IMR-90 (cell line): Measurements from ENCODE around the gene LEPROT. TPM values are rescaled to one million over a fixed set of nuclear protein-coding genes. Genes with fewer than 3 reads are reported as not detected.

Experiments used
- ATAC-seq: fragments of 200-7000 bp; cut with Tn5 transposase; 2 replicates; pipeline ENCODE4 v1.9.1; 2020; ENCODE audit warnings: low read depth, mild to moderate bottlenecking, moderate library complexity
- BruUV-seq: library from RNA; stranded (reverse); fragments of 400-500 nt; replicated peaks from 2 replicates; lab custom pipeline; 2021; lab: Mats Ljungman, UMichigan
- CTCF ChIA-PET: fragments of 300-600 bp; formaldehyde crosslinking; extraction: SDS; loops from one replicate; lab custom pipeline; 2021; ENCODE audit warnings: antibody characterized with exemption; lab: Yijun Ruan, JAX
- POLR2A ChIA-PET: fragments of 300-600 bp; sonication (Branson Sonifier 250); formaldehyde crosslinking; loops from one replicate; lab custom pipeline; 2022; ENCODE audit warnings: antibody characterized with exemption; ENCODE audit not compliant: unreplicated experiment; lab: Charles Lee
- DNase-seq: peaks from one replicate; pipeline ENCODE4 v3.0.0; 2013
- H2AFZ ChIP-seq: replicated peaks from 2 replicates; pipeline ENCODE3; 2013; ENCODE audit warnings: low read length, mild to moderate bottlenecking; ENCODE audit not compliant: poor library complexity
- H2AK5ac ChIP-seq: 2 replicates; pipeline ENCODE4 v1.6.1; 2013; ENCODE audit warnings: low read depth, low read length, inconsistent platforms
- H2AK9ac ChIP-seq: replicated peaks from 2 replicates; pipeline ENCODE3; 2013; ENCODE audit warnings: mild to moderate bottlenecking, low read depth, low read length, moderate library complexity; ENCODE audit not compliant: poor library complexity
- H2BK120ac ChIP-seq: 2 replicates; pipeline ENCODE4 v1.6.1; 2013; ENCODE audit warnings: low read depth, low read length, inconsistent platforms
- H2BK15ac ChIP-seq: 3 replicates; pipeline ENCODE4 v1.6.1; 2013; ENCODE audit warnings: low read depth, low read length, inconsistent platforms
- H2BK20ac ChIP-seq: 2 replicates; pipeline ENCODE4 v1.6.1; 2013; ENCODE audit warnings: low read depth, mild to moderate bottlenecking, inconsistent platforms, low read length, moderate library complexity
- H2BK5ac ChIP-seq: 2 replicates; pipeline ENCODE4 v1.6.1; 2013; ENCODE audit warnings: mild to moderate bottlenecking, low read depth, low read length, inconsistent platforms; ENCODE audit not compliant: poor library complexity, severe bottlenecking
- H3K14ac ChIP-seq: replicated peaks from 2 replicates; pipeline ENCODE4 v1.6.1; 2013; ENCODE audit warnings: low read depth, low read length, inconsistent platforms
- H3K18ac ChIP-seq: 2 replicates; pipeline ENCODE4 v1.6.1; 2013; ENCODE audit warnings: low read depth, low read length, control low read depth
- H3K23ac ChIP-seq: 2 replicates; pipeline ENCODE4 v1.6.1; 2013; ENCODE audit warnings: low read depth, low read length, inconsistent platforms
- H3K27ac ChIP-seq: 2 replicates; pipeline ENCODE4 v1.5.1; 2013; ENCODE audit warnings: mild to moderate bottlenecking, control low read depth, low read length; ENCODE audit not compliant: insufficient read depth
- H3K27me3 ChIP-seq: 2 replicates; pipeline ENCODE4 v1.6.1; 2013; ENCODE audit warnings: low read length; ENCODE audit not compliant: control insufficient read depth, insufficient read depth
- H3K36me3 ChIP-seq: 2 replicates; pipeline ENCODE4 v1.6.1; 2013; ENCODE audit warnings: low read length, mixed read lengths; ENCODE audit not compliant: control insufficient read depth, insufficient read depth
- H3K4ac ChIP-seq: 2 replicates; pipeline ENCODE4 v1.6.1; 2013; ENCODE audit warnings: low read depth, low read length, inconsistent platforms
- H3K4me1 ChIP-seq: 2 replicates; pipeline ENCODE4 v1.6.1; 2013; ENCODE audit warnings: low read length, mixed read lengths; ENCODE audit not compliant: control insufficient read depth, insufficient read depth
- H3K4me2 ChIP-seq: 2 replicates; pipeline ENCODE4 v1.6.1; 2013; ENCODE audit warnings: low read depth, mild to moderate bottlenecking, control low read depth, low read length, moderate library complexity
- H3K4me3 ChIP-seq: 2 replicates; pipeline ENCODE4 v1.5.1; 2013; ENCODE audit warnings: low read depth, mild to moderate bottlenecking, control low read depth, low read length, moderate library complexity; ENCODE audit not compliant: insufficient read depth
- H3K56ac ChIP-seq: 2 replicates; pipeline ENCODE4 v1.6.1; 2013; ENCODE audit warnings: low read length, inconsistent platforms; ENCODE audit not compliant: insufficient read depth; ENCODE audit errors: extremely low read depth
- H3K79me1 ChIP-seq, 2 experiments: 2 replicates each; pipeline ENCODE4 v1.6.1; 2013; ENCODE audit warnings: low read length in 2 of 2, inconsistent platforms in 1 of 2, low read depth in 1 of 2
- H3K9ac ChIP-seq: 2 replicates; pipeline ENCODE4 v1.6.1; 2013; ENCODE audit warnings: low read depth, low read length, control low read depth
- H3K9me1 ChIP-seq: 2 replicates; pipeline ENCODE4 v1.6.1; 2013; ENCODE audit warnings: low read length, inconsistent platforms; ENCODE audit not compliant: insufficient read depth
- H3K9me3 ChIP-seq: 2 replicates; pipeline ENCODE4 v1.6.1; 2013; ENCODE audit warnings: low read length; ENCODE audit not compliant: control insufficient read depth, insufficient read depth
- H4K20me1 ChIP-seq: 2 replicates; pipeline ENCODE4 v1.6.1; 2013; ENCODE audit warnings: low read length, inconsistent platforms; ENCODE audit not compliant: insufficient read depth
- H4K5ac ChIP-seq: 2 replicates; pipeline ENCODE4 v1.6.1; 2013; ENCODE audit warnings: mild to moderate bottlenecking, low read depth, low read length, control low read depth
- H4K8ac ChIP-seq, 2 experiments: 2 replicates each; pipeline ENCODE4 v1.6.1; 2013; ENCODE audit warnings: low read depth in 2 of 2, low read length in 2 of 2, control low read depth in 1 of 2, inconsistent platforms in 1 of 2
- H4K91ac ChIP-seq: 2 replicates; pipeline ENCODE4 v1.6.1; 2013; ENCODE audit warnings: low read depth, low read length, inconsistent platforms; ENCODE audit not compliant: insufficient read depth
- CEBPB ChIP-seq: IDR thresholded peaks from 2 replicates; pipeline ENCODE4 v1.6.1; 2012; ENCODE audit warnings: low read depth, low read length, improper control_type of control experiment
- SMC3 ChIP-seq: fragments of 150-350 bp; IDR thresholded peaks from 2 replicates; pipeline ENCODE4 v1.6.1; 2016; ENCODE audit warnings: low read depth, mild to moderate bottlenecking, antibody characterized with exemption, low read length, moderate library complexity
- WGBS, 2 experiments: methylation state at CpG; one replicate each; pipeline versions ENCODE4 v1.1.5 to v1.1.7; 2013; ENCODE audit warnings: missing lambda C conversion rate in 2 of 2; ENCODE audit not compliant: insufficient read length in 1 of 2; ENCODE audit errors: extremely low coverage in 2 of 2; 5-methylcytosine and 5-hydroxymethylcytosine counted together
- dilution Hi-C: fragments of 300-500 bp; cut with HindIII; formaldehyde crosslinking; loops from one replicate; pipeline ENCODE4 v1.14.3; 2018; ENCODE audit warnings: low sequenced_read_pairs; ENCODE audit not compliant: unreplicated experiment
- in situ Hi-C: fragments of 300-500 bp; cut with MboI; formaldehyde crosslinking; loops from 3 replicates; pipeline ENCODE4 v1.14.3; 2019; ENCODE audit warnings: low sequenced_read_pairs, inconsistent platforms, mixed read lengths
- intact Hi-C: fragments of 100-400 bp; cut with micrococcal nuclease; formaldehyde crosslinking; loops from 2 replicates; pipeline ENCODE4 v1.10.0; 2022
- polyA plus RNA-seq, 3 experiments: library from polyadenylated mRNA; depleted of rRNA; stranded (reverse); fragments of >200 nt; gene quantifications; 2 replicates each; pipeline ENCODE4 v1.2.3, GENCODE V29; 2012; ENCODE audit warnings: low replicate concordance in 1 of 3
- total RNA-seq: library from RNA; depleted of rRNA; stranded (reverse); fragments of >200 nt; gene quantifications from 2 replicates; pipeline ENCODE4 v1.2.3, GENCODE V29; 2012

LEPROT gene
- total and polyA plus RNA-seq, 2 of the 4 experiments (the other 2 are of a cell fraction) = 21.0 to 40.2 TPM

- H3K27ac ChIP-seq = no peak overlapping the region
- no peaks in the 10 kb centered on the region for H3K4me1 ChIP-seq
- H3K9me1 ChIP-seq = no peaks in the 10 kb centered on the region
- 0 out of 2 replicates have a peak overlapping the region, but pooled peaks have one; percentile 31 for H2BK20ac ChIP-seq
- dilution Hi-C loops (no loop called here), intact Hi-C loops (no loop called here), in situ Hi-C loops (no loop called here)
- ATAC-seq (peak; percentile 37; the same call in 1 of the 2 replicates), DNase-seq (peak; percentile 59)
- H2BK120ac ChIP-seq = no peak overlapping the region
- no peak overlapping the region for H3K9ac ChIP-seq
- no peak overlapping the region for H2AFZ ChIP-seq
- H3K23ac ChIP-seq = no peak overlapping the region
- no peaks in the 10 kb centered on the region for H3K27me3 ChIP-seq
- CTCF ChIA-PET = no interaction called here
- H3K9me3 ChIP-seq = no peaks in the 10 kb centered on the region
- H3K14ac ChIP-seq = no peak overlapping the region
- no peak overlapping the region for H3K18ac ChIP-seq
- H4K91ac ChIP-seq = no peak overlapping the region
- H2BK5ac ChIP-seq = peak overlapping the region; percentile 35
- no peak overlapping the region for H4K5ac ChIP-seq
- H2AK5ac ChIP-seq = no peak overlapping the region
- H3K56ac ChIP-seq = no peak overlapping the region
- H4K20me1 ChIP-seq = no peaks in the 10 kb centered on the region
- no peak overlapping the region for H4K8ac ChIP-seq
- H3K4me3 ChIP-seq = no peak overlapping the region
- no peak overlapping the region for H3K4me2 ChIP-seq
- POLR2A ChIA-PET = no interaction called here
- no peaks in the 10 kb centered on the region for H3K79me1 ChIP-seq
- TF ChIP-seq SMC3 (no peak), CEBPB (peak; percentile 18; the same call in 1 of the 2 replicates)
- H3K36me3 ChIP-seq = no peaks in the 10 kb centered on the region
- no TSS peak for BruUV-seq
- H3K4ac ChIP-seq = no peak overlapping the region
- H2BK15ac ChIP-seq = no peak overlapping the region
- 57% methylated on average over 2 of the region's 3 CpGs; no CpG with 5 or more reads in 1 of the 2 experiments for WGBS, 2 experiments
- no peak overlapping the region for H2AK9ac ChIP-seq
Measured at GRCh38 chr1:65395887-65396612, 24.4 kb upstream of the LEPROT start.
